Nephron progenitor cell (in vitro differentiated cells): ENCODE data around the gene SORCS2.

Experiments
- DNase-seq: peaks from one replicate; pipeline ENCODE4 v3.0.0; 2021
- H3K27ac Mint-ChIP-seq: 2 replicates; pipeline ENCODE4 v1.8.0; 2021; ENCODE audit warnings: mild to moderate bottlenecking, moderate library complexity, mixed read lengths
- H3K27me3 Mint-ChIP-seq: 2 replicates; pipeline ENCODE4 v1.8.0; 2021; ENCODE audit warnings: mild to moderate bottlenecking, low read depth, mixed read lengths; ENCODE audit not compliant: poor library complexity
- H3K36me3 Mint-ChIP-seq: 2 replicates; pipeline ENCODE4 v1.8.0; 2021; ENCODE audit warnings: low read depth, mixed read lengths
- H3K4me1 Mint-ChIP-seq: 2 replicates; pipeline ENCODE4 v1.8.0; 2021; ENCODE audit warnings: mixed read lengths
- H3K4me3 Mint-ChIP-seq: 2 replicates; pipeline ENCODE4 v1.8.0; 2021; ENCODE audit warnings: mild to moderate bottlenecking, moderate library complexity, mixed read lengths
- H3K9me3 Mint-ChIP-seq: 2 replicates; pipeline ENCODE4 v1.8.0; 2021; ENCODE audit warnings: mild to moderate bottlenecking, moderate library complexity, mixed read lengths
- CTCF ChIP-seq: fragments of 200-600 bp; sonication (generic); IDR thresholded peaks from 2 replicates; pipeline ENCODE4 v1.5.0; 2021; ENCODE audit warnings: antibody characterized with exemption

SORCS2 gene

DNA sequence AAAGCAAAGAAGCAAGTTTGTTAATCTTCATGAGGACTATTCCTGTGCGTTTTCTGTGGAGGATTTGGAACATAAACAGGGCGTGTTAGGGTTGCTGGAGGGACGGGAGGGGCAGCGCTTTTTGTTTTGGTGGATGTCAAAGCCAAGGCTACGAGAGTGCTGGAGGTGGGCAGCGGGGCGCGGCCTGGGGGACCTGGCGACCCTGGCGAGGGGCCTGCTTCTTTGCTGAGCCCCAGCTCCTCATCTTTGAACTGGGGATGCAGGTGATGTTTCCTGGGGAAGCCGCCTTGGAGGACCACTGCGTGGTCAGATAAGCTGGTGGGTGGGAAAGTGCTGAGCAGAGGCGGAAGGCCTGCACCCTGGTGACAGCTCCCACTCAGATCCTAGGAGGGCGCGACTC is 55.2 kb downstream of the SORCS2 start:
- no peak for TF ChIP-seq CTCF
- Mint-ChIP-seq H3K4me3 (no peak overlapping the region), H3K36me3 (peaks cover 8% of the 10 kb centered on the region), H3K9me3 (peaks cover 4% of the 10 kb centered on the region), H3K4me1 (peaks cover 28% of the 10 kb centered on the region), H3K27me3 (peaks cover 4% of the 10 kb centered on the region), H3K27ac (no peak overlapping the region)
- DNase-seq: no peak

GRCh38 chr4:7247946-7248345 is 55.6 kb downstream of the SORCS2 start:
- H3K27me3 Mint-ChIP-seq: peaks cover 4% of the 10 kb centered on the region
- H3K4me1 Mint-ChIP-seq: peaks cover 28% of the 10 kb centered on the region
- H3K9me3 Mint-ChIP-seq: peaks cover 4% of the 10 kb centered on the region
- no peak overlapping the region for H3K27ac Mint-ChIP-seq
- H3K4me3 Mint-ChIP-seq: no peak overlapping the region
- TF ChIP-seq CTCF: no peak
- peaks cover 8% of the 10 kb centered on the region for H3K36me3 Mint-ChIP-seq
- DNase-seq: no peak

GRCh38 chr4:7248857-7249256 is 56.5 kb downstream of the SORCS2 start:
- Mint-ChIP-seq H3K27ac (no peak overlapping the region), H3K9me3 (peaks cover 4% of the 10 kb centered on the region)

DNA sequence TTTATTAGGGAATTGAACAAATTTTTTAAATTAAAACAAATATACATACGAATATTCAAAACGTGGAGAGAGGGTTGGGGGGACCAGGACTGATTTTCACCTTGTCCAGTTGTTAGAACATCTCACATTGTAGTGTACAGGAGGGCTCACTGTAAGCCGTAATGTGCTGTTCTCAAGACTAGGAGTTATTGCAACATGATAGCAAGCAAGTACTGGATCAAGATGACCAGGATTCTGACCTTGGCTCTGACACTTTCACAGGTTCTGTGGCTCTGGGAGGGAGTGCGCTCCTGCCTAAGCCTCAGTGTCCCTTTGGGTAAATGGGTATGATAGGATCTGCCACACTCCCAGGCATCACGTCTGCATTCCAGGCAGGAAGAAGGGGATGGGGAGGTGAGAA is 59.0 kb downstream of the SORCS2 start:
- no peak for TF ChIP-seq CTCF
- Mint-ChIP-seq H3K4me3 (no peak overlapping the region), H3K27me3 (peaks cover 4% of the 10 kb centered on the region), H3K9me3 (peaks cover 4% of the 10 kb centered on the region), H3K27ac (no peak overlapping the region), H3K4me1 (peaks cover 45% of the 10 kb centered on the region), H3K36me3 (peaks cover 8% of the 10 kb centered on the region)
- no peak for DNase-seq

More at GRCh38 chr4:7248857-7249256, 56.5 kb downstream of the SORCS2 start:
- peaks cover 25% of the 10 kb centered on the region for H3K4me1 Mint-ChIP-seq
- no peak for TF ChIP-seq CTCF
- H3K36me3 Mint-ChIP-seq: peaks cover 8% of the 10 kb centered on the region
- H3K27me3 Mint-ChIP-seq: peaks cover 4% of the 10 kb centered on the region
- no peak overlapping the region for H3K4me3 Mint-ChIP-seq
- no peak for DNase-seq

DNA sequence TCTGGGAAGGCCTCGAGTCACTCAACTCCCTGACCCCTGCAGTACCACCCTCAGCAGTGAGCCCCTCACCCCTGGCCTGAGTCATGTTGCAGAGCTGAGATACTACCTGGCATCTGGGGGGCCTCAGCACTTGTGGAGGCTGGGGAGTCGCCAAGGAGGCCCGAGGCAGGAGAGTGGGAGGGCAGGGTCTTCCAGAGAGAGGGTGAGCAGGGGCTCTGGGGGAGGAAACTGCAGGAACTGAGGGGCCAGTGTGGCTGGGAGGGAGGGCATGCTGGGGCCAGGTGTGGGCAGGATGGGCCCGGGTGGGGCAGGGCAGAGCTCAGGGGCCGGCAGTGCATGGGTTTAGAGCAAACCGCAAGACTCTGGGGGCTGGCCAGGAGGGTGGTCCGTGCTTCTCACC is 59.7 kb downstream of the SORCS2 start:
- Mint-ChIP-seq H3K9me3 (peaks cover 4% of the 10 kb centered on the region), H3K4me1 (peaks cover 53% of the 10 kb centered on the region), H3K27me3 (peaks cover under 1% of the 10 kb centered on the region), H3K36me3 (peaks cover 8% of the 10 kb centered on the region), H3K27ac (no peak overlapping the region), H3K4me3 (no peak overlapping the region)
- TF ChIP-seq CTCF: no peak
- DNase-seq: no peak

DNA sequence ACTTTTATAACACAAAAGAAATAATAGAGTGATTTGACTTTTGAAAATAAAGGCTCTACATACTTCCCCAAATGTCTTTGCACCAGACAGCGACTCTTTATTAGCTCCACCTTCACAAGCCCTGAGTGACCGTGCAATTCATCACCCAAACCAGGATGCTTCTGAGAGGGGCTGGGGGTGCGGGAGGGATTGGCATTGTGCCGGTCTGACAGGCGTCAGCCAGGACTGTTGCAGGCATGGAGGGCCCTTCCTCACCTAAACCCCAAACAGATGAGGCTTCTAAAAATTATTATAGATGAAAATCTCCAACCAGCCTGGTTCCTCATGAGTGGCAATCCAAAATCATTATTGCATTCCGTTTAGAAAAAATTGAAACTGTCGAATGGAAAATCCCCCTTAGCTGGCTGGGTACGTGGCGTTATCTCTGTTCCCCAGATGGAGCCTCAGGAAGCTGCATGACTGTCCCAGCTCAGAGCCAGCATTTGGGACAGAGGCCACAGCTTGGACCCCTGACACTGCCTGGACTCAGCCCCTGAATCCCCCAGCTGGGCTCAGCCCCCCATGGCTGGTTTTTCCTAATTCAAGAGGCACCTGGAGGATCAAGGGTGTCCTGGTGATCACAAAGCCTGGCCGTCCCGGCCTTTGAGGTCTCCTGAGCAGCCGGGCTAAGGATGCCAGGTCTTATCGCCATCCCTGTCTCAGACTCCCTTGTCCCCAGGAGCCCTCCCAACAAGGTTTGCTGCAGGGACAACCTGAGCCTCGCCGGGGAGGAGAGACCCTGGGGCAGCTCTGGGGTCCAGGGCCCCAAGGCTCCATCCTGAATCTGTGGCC is 60.4 kb downstream of the SORCS2 start:
- no peak for DNase-seq
- H3K36me3 Mint-ChIP-seq: peaks cover 8% of the 10 kb centered on the region
- H3K4me1 Mint-ChIP-seq: peaks cover 48% of the 10 kb centered on the region
- H3K27me3 Mint-ChIP-seq: no peaks in the 10 kb centered on the region
- no peak for TF ChIP-seq CTCF
- H3K9me3 Mint-ChIP-seq: peaks cover 4% of the 10 kb centered on the region
- no peak overlapping the region for H3K27ac Mint-ChIP-seq
- H3K4me3 Mint-ChIP-seq: no peak overlapping the region
